ENCODE measurements around the gene SCN7A. TPM values are rescaled to one million over a fixed set of nuclear protein-coding genes. Genes with fewer than 3 reads are reported as not detected.
"Not testable (repeated sequence)": the region's sequence is repeated elsewhere in the genome, so short reads cannot be mapped to it uniquely, and the experiment has no call there.

SCN7A gene
- total RNA-seq, 1 donor from 2014 or later = not detected

GRCh38 chr2:166487171-166487570 is 6.9 kb downstream of the SCN7A start:
- no peak for DNase-seq (ENCODE audit: low spot score)
- Mint-ChIP-seq H3K36me3 (ENCODE audit: low read depth) (no peaks in the 10 kb centered on the region), H3K9me3 (no peaks in the 10 kb centered on the region), H3K27ac (no peak overlapping the region), H3K27me3 (ENCODE audit: low read depth) (no peaks in the 10 kb centered on the region), H3K4me1 (ENCODE audit: low read depth) (no peaks in the 10 kb centered on the region), H3K4me3 (ENCODE audit: low read depth) (no peak overlapping the region)
- intact Hi-C loops (cut with micrococcal nuclease) = no loop called here

GRCh38 chr2:166485558-166486178 is 8.4 kb downstream of the SCN7A start:
- DNase-seq (ENCODE audit: low spot score) = no peak
- Mint-ChIP-seq H3K36me3 (ENCODE audit: low read depth) (no peaks in the 10 kb centered on the region), H3K27me3 (ENCODE audit: low read depth) (no peaks in the 10 kb centered on the region), H3K4me1 (ENCODE audit: low read depth) (no peaks in the 10 kb centered on the region), H3K9me3 (no peaks in the 10 kb centered on the region), H3K27ac (no peak overlapping the region), H3K4me3 (ENCODE audit: low read depth) (no peak overlapping the region)
- intact Hi-C loops (cut with micrococcal nuclease) = no loop called here

- intact Hi-C loops (cut with micrococcal nuclease) = no loop called here
- H3K27me3 Mint-ChIP-seq (ENCODE audit: low read depth) = no peaks in the 10 kb centered on the region
- DNase-seq (ENCODE audit: low spot score) = no peak
- no peaks in the 10 kb centered on the region for H3K36me3 Mint-ChIP-seq (ENCODE audit: low read depth)
- no peak overlapping the region for H3K4me3 Mint-ChIP-seq (ENCODE audit: low read depth)
- no peak overlapping the region for H3K27ac Mint-ChIP-seq
- no peaks in the 10 kb centered on the region for H3K4me1 Mint-ChIP-seq (ENCODE audit: low read depth)
- no peaks in the 10 kb centered on the region for H3K9me3 Mint-ChIP-seq
Measured at GRCh38 chr2:166472332-166472731, 21.7 kb downstream of the SCN7A start.

GRCh38 chr2:166468124-166469024 is 25.7 kb downstream of the SCN7A start:
- intact Hi-C loops (cut with micrococcal nuclease) = no loop called here
- Mint-ChIP-seq H3K27ac (no peak overlapping the region), H3K27me3 (ENCODE audit: low read depth) (no peaks in the 10 kb centered on the region), H3K4me1 (ENCODE audit: low read depth) (no peaks in the 10 kb centered on the region), H3K4me3 (ENCODE audit: low read depth) (no peak overlapping the region), H3K9me3 (no peaks in the 10 kb centered on the region), H3K36me3 (ENCODE audit: low read depth) (no peaks in the 10 kb centered on the region)
- DNase-seq (ENCODE audit: low spot score) = no peak

- no peak overlapping the region for H3K27ac Mint-ChIP-seq
- no peaks in the 10 kb centered on the region for H3K4me1 Mint-ChIP-seq (ENCODE audit: low read depth)
- intact Hi-C loops (cut with micrococcal nuclease) = no loop called here
- H3K36me3 Mint-ChIP-seq (ENCODE audit: low read depth) = no peaks in the 10 kb centered on the region
- no peak overlapping the region for H3K4me3 Mint-ChIP-seq (ENCODE audit: low read depth)
- H3K9me3 Mint-ChIP-seq = no peaks in the 10 kb centered on the region
- H3K27me3 Mint-ChIP-seq (ENCODE audit: low read depth) = no peaks in the 10 kb centered on the region
- no peak for DNase-seq (ENCODE audit: low spot score)
Measured at GRCh38 chr2:166464187-166464586, 29.9 kb downstream of the SCN7A start.

DNA sequence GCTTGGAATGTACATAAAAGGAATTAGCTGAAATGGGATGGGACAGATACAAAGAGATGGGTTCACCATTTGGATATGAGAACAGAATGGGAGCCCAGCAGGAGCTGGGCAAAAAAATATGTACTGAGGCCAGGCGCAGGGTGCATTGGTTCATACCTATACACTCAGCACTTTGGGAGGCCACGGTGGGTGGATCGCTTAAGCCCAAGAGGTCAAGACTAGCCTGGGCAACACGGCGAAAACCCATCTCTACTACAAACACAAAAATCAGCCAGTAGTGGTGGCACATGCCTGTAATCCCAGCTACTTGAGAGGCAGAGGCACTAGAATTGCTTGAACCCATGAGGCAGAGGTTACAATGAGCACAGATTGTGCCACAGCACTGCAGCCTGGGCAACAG is 30.4 kb downstream of the SCN7A start:
- no peak for DNase-seq (ENCODE audit: low spot score)
- Mint-ChIP-seq H3K4me3 (ENCODE audit: low read depth) (no peak overlapping the region), H3K36me3 (ENCODE audit: low read depth) (no peaks in the 10 kb centered on the region), H3K27me3 (ENCODE audit: low read depth) (no peaks in the 10 kb centered on the region), H3K9me3 (no peaks in the 10 kb centered on the region), H3K27ac (no peak overlapping the region), H3K4me1 (ENCODE audit: low read depth) (no peaks in the 10 kb centered on the region)
- intact Hi-C loops (cut with micrococcal nuclease) = no loop called here

DNA sequence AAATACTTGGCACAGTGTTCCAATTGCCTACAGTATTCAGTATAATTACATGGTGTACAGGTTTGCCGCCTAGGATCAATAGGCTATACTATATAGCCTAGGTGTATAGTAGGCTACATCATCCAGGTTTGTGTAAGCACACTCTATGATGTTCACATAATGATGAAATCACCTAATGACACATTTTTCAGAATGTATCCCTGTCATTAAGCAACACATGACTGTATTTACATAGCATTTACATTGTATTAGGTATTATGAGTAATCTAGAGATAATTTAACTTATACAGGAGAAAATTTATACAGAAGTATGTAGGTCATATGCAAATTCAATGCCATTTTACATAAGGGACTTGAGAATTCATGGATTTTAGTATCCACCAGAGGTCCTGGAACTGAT is 35.4 kb downstream of the SCN7A start:
- no peak overlapping the region for H3K4me3 Mint-ChIP-seq (ENCODE audit: low read depth)
- intact Hi-C loops (cut with micrococcal nuclease) = no loop called here
- H3K27me3 Mint-ChIP-seq (ENCODE audit: low read depth) = no peaks in the 10 kb centered on the region
- no peaks in the 10 kb centered on the region for H3K9me3 Mint-ChIP-seq
- H3K4me1 Mint-ChIP-seq (ENCODE audit: low read depth) = no peaks in the 10 kb centered on the region
- DNase-seq (ENCODE audit: low spot score) = no peak
- no peaks in the 10 kb centered on the region for H3K36me3 Mint-ChIP-seq (ENCODE audit: low read depth)
- H3K27ac Mint-ChIP-seq = no peak overlapping the region

DNA sequence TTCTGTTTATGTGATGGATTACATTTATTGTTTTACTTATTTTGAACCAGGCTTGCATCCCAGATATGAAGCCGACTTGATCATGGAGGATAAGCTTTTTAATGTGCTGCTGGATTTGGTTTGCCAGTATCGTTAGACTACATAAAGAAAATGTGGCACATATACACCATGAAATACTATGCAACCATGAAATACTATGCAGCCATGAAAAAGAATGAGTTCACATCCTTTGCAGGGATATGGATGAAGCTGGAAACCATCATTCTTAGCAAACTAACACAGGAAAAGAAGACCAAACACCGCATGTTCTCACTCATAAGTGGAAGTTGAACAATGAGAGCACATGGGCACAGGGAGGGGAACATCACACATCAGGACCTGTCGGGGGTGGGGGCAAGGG is 38.2 kb downstream of the SCN7A start:
- H3K27ac Mint-ChIP-seq; H3K4me3 Mint-ChIP-seq (ENCODE audit: low read depth); H3K27me3 Mint-ChIP-seq (ENCODE audit: low read depth); DNase-seq (ENCODE audit: low spot score); intact Hi-C loops (cut with micrococcal nuclease); H3K36me3 Mint-ChIP-seq (ENCODE audit: low read depth); H3K9me3 Mint-ChIP-seq; H3K4me1 Mint-ChIP-seq (ENCODE audit: low read depth): not testable (repeated sequence)

DNA sequence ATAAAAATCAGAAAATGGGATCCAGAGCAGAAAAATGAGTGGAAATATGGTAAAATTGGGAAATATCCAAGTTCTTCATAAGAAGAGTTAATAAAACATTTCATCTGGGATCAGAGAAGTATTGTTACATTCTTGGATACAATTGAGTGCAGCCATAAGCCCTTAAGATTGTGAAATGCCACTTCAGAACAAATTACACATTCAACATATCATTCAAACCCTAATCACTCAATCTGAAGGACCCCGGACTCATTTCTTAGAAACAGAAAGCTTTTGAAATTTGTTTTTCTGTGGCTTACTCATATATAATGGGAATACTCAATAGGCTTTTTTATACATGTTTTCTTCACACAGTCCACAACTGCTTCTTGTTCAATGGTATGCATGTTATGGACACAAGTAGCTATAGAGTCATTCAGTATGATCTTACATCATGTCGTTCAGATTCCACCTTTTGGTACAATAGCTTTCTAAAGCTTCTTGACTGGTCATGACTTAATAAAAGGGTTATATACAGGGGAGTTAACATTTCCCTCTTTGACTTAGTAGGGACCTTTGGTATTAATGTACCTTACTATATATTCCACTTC is 39.9 kb downstream of the SCN7A start:
- no peaks in the 10 kb centered on the region for H3K36me3 Mint-ChIP-seq (ENCODE audit: low read depth)
- no peaks in the 10 kb centered on the region for H3K9me3 Mint-ChIP-seq
- intact Hi-C loops (cut with micrococcal nuclease) = no loop called here
- DNase-seq (ENCODE audit: low spot score) = no peak
- H3K4me1 Mint-ChIP-seq (ENCODE audit: low read depth) = no peaks in the 10 kb centered on the region
- H3K4me3 Mint-ChIP-seq (ENCODE audit: low read depth) = no peak overlapping the region
- no peaks in the 10 kb centered on the region for H3K27me3 Mint-ChIP-seq (ENCODE audit: low read depth)
- no peak overlapping the region for H3K27ac Mint-ChIP-seq

DNA sequence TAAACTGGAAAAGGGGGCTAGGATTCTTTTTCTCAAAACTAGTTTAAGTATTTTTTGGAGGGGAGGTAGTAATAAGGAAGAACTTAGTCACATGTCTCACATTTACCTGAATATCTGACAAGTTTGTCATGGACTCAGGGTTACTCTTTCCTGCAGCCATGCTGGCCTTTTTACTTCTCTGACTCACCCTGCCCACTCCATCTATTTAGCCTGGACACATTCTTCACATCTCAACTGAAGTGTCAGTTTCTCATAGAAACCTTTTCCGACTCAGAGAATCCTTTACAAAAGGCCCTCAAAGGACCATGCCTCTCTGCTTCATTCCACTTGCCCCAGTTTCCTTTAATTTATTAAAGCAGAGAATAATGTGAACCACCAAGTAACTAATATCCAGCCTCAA is 42.6 kb downstream of the SCN7A start:
- Mint-ChIP-seq H3K36me3 (ENCODE audit: low read depth) (no peaks in the 10 kb centered on the region), H3K4me1 (ENCODE audit: low read depth) (no peaks in the 10 kb centered on the region), H3K27ac (no peak overlapping the region), H3K9me3 (no peaks in the 10 kb centered on the region), H3K4me3 (ENCODE audit: low read depth) (no peak overlapping the region), H3K27me3 (ENCODE audit: low read depth) (no peaks in the 10 kb centered on the region)
- no peak for DNase-seq (ENCODE audit: low spot score)
- intact Hi-C loops (cut with micrococcal nuclease) = no loop called here

- no peaks in the 10 kb centered on the region for H3K4me1 Mint-ChIP-seq (ENCODE audit: low read depth)
- DNase-seq (ENCODE audit: low spot score) = no peak
- H3K27ac Mint-ChIP-seq = no peak overlapping the region
- no peak overlapping the region for H3K4me3 Mint-ChIP-seq (ENCODE audit: low read depth)
- H3K9me3 Mint-ChIP-seq = no peaks in the 10 kb centered on the region
- no peaks in the 10 kb centered on the region for H3K36me3 Mint-ChIP-seq (ENCODE audit: low read depth)
- no peaks in the 10 kb centered on the region for H3K27me3 Mint-ChIP-seq (ENCODE audit: low read depth)
- intact Hi-C loops (cut with micrococcal nuclease) = no loop called here
Measured at GRCh38 chr2:166449439-166449838, 44.6 kb downstream of the SCN7A start.

GRCh38 chr2:166448106-166448505 is 45.9 kb downstream of the SCN7A start:
- no peak overlapping the region for H3K4me3 Mint-ChIP-seq (ENCODE audit: low read depth)
- no peak overlapping the region for H3K27ac Mint-ChIP-seq
- no peaks in the 10 kb centered on the region for H3K9me3 Mint-ChIP-seq
- intact Hi-C loops (cut with micrococcal nuclease) = no loop called here
- no peaks in the 10 kb centered on the region for H3K36me3 Mint-ChIP-seq (ENCODE audit: low read depth)
- H3K4me1 Mint-ChIP-seq (ENCODE audit: low read depth) = no peaks in the 10 kb centered on the region
- no peaks in the 10 kb centered on the region for H3K27me3 Mint-ChIP-seq (ENCODE audit: low read depth)
- DNase-seq (ENCODE audit: low spot score) = no peak

DNA sequence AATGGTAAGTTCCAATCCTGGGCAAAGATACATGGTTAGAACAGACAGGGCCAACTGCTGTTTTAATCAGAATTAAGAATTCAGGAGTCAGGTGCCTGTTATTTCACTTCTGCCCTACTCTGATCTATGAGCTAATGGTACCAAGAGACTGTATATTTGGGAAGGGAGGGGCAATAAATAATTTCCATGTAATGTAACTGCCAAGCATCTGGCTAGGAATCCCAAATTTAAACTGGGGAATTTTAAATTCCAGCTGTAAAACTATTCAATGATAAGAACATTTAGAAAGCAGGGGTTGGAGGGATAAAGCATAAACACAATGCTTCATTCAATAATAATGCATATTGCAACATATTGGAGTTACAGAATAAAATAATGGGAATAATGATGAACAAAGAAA is 49.7 kb downstream of the SCN7A start:
- DNase-seq (ENCODE audit: low spot score) = no peak
- H3K9me3 Mint-ChIP-seq = no peaks in the 10 kb centered on the region
- no peaks in the 10 kb centered on the region for H3K4me1 Mint-ChIP-seq (ENCODE audit: low read depth)
- H3K4me3 Mint-ChIP-seq (ENCODE audit: low read depth) = no peak overlapping the region
- H3K27ac Mint-ChIP-seq = no peak overlapping the region
- H3K27me3 Mint-ChIP-seq (ENCODE audit: low read depth) = no peaks in the 10 kb centered on the region
- H3K36me3 Mint-ChIP-seq (ENCODE audit: low read depth) = no peaks in the 10 kb centered on the region
- intact Hi-C loops (cut with micrococcal nuclease) = no loop called here

Measured in activated T-helper 2 cell treated with anti-CD3 and anti-CD28 coated beads, Interferon-gamma antibody, Interleukin-2, Interleukin-4, amounts not matched to agents 10 μg/mL and 5 μg/mL and 100 μg/mL, durations not matched to agents 14 hours and 24 hours and 36 hours (primary cell).